DMS53 treated with DMSO at 0.1 percent for 48 hours (cell line): ENCODE measurements around the gene PISD.

Source experiments
- DNase-seq: peaks from one replicate; lab custom pipeline; 2025; ENCODE audit not compliant: unreplicated experiment; lab: John Stamatoyannopoulos, UW

The PISD gene

GRCh38 chr22:31575190-31575589 is 86.8 kb downstream of the PISD start:
- no peak for DNase-seq

GRCh38 chr22:31574055-31574670 is 87.9 kb downstream of the PISD start:
- no peak for DNase-seq

DNA sequence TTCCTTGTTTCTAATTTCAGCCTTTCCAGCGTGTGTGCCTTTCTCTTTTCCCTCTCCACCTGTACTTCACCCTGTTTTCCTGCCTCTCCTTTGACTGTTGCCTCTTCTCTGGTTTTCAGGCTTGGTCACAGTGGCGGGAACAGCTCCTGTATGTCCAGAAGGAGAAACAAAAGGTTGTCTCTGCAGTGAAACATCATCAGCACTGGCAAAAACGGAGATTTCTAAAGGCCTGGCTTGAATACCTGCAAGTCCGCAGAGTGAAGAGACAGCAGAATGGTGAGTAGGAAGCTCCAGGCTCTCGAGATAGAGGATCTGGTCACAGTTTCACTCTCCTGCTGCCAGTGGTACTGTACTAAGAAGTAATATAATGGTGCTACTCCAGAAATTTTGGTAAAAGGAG is 89.1 kb downstream of the PISD start:
- no peak for DNase-seq

DNA sequence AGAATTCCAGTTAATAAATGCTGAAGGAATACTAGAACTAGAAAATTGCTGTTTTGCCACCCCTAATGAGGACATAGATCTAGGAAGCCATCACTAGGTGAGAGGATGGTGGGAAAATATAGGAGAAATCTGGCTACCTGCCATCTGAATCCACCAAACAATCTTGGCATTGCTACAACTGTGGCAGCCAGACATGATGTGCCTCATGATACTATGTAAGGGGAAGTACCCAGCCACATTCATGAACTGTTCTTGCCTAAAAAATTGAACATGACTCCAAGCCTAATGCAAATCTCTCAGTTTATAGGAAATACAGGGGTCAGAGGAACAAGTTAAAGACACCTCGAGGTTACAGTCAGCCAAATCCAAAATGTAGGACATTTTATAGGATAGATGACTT is 92.9 kb downstream of the PISD start:
- DNase-seq, result no peak
